ENCODE data around the gene DGKD. TPM values are rescaled to one million over a fixed set of nuclear protein-coding genes. Genes with fewer than 3 reads are reported as not detected.

Gene DGKD
- total RNA-seq, 1 experiment from 2014 or later = 41.4 TPM

GRCh38 chr2:233350708-233351107, 3.6 kb upstream of the DGKD start (continued):
- TF ChIP-seq ZBTB43 (CRISPR knock-in tag; IDR thresholded peaks at IDR 0.05) (no peak), HMGXB4 (CRISPR knock-in tag; IDR thresholded peaks at IDR 0.05) (no peak)

GRCh38 chr2:233351423-233351822, 2.9 kb upstream of the DGKD start:
- Mint-ChIP-seq H3K9me3 (peaks cover 9% of the 10 kb centered on the region), H3K4me1 (peaks cover 27% of the 10 kb centered on the region), H3K36me3 (peaks cover 3% of the 10 kb centered on the region; the same call in 1 of the 2 replicates), H3K4me3 (no peak overlapping the region), H3K27me3 (ENCODE audit: low read depth) (peaks cover 36% of the 10 kb centered on the region), H3K27ac (no peak overlapping the region)
- DNase-seq (ENCODE audit: low spot score) = no peak
- no peak for ATAC-seq
- POLR2A ChIA-PET = no interaction called here
- CTCF ChIA-PET = no interaction called here
- TF ChIP-seq NFYB (CRISPR knock-in tag; conservative IDR thresholded peaks at IDR 0.05; ENCODE audit: low read depth) (no peak), SMAD3 (CRISPR knock-in tag; IDR thresholded peaks at IDR 0.05; ENCODE audit: borderline replicate concordance) (no peak), JAZF1 (CRISPR knock-in tag; IDR thresholded peaks at IDR 0.05) (no peak)

GRCh38 chr2:233352141-233352842, 2.0 kb upstream of the DGKD start:
- TF ChIP-seq PREB (CRISPR knock-in tag; IDR thresholded peaks at IDR 0.05; ENCODE audit: borderline replicate concordance) (no peak), ELF4 (CRISPR knock-in tag; IDR thresholded peaks at IDR 0.05; ENCODE audit: low read depth) (no peak)
- Mint-ChIP-seq H3K27ac (no peak overlapping the region), H3K4me3 (no peak overlapping the region), H3K9me3 (peaks cover 9% of the 10 kb centered on the region), H3K36me3 (peaks cover 3% of the 10 kb centered on the region; the same call in 1 of the 2 replicates), H3K4me1 (peaks cover 27% of the 10 kb centered on the region), H3K27me3 (ENCODE audit: low read depth) (peaks cover 36% of the 10 kb centered on the region)
- ChIA-PET CTCF (no interaction called here), POLR2A (no interaction called here)
- no peak for DNase-seq (ENCODE audit: low spot score)
- ATAC-seq = no peak

GRCh38 chr2:233353101-233353768, 1.1 kb upstream of the DGKD start:
- Mint-ChIP-seq H3K4me1 (peaks cover 27% of the 10 kb centered on the region), H3K27ac (no peak overlapping the region), H3K9me3 (peaks cover 9% of the 10 kb centered on the region), H3K27me3 (ENCODE audit: low read depth) (peaks cover 36% of the 10 kb centered on the region), H3K4me3 (peak overlapping the region; percentile 94), H3K36me3 (peaks cover 3% of the 10 kb centered on the region; the same call in 1 of the 2 replicates)
- POLR2A ChIA-PET = interaction anchor here (0.5 kb wide), 1 partner anchor 205 kb away, joined by 4 read pairs; no protein-coding TSS in a partner anchor
- DNase-seq (ENCODE audit: low spot score) (no peak), ATAC-seq (no peak; the same call in 1 of the 2 replicates)
- CTCF ChIA-PET = interaction anchor here (0.6 to 2.1 kb wide), 33 partner anchors 10 to 1519 kb away, joined by 3 to 34 read pairs (median 4); partner anchors contain the start of gene SAG
- TF ChIP-seq JAZF1 (CRISPR knock-in tag; IDR thresholded peaks at IDR 0.05) = no peak
- TF ChIP-seq ZBTB43 (CRISPR knock-in tag; IDR thresholded peaks at IDR 0.05) = no peak
- no peak for TF ChIP-seq NFYB (CRISPR knock-in tag; conservative IDR thresholded peaks at IDR 0.05; ENCODE audit: low read depth)
- no peak for TF ChIP-seq E2F1 (CRISPR knock-in tag; IDR thresholded peaks at IDR 0.05)
- TF ChIP-seq GTF2I (CRISPR knock-in tag; conservative IDR thresholded peaks at IDR 0.05) = no peak
- no peak for TF ChIP-seq ZNF423 (CRISPR knock-in tag; IDR thresholded peaks at IDR 0.05)
- TF ChIP-seq ZMAT4 (CRISPR knock-in tag; IDR thresholded peaks at IDR 0.05) = no peak
- no peak for TF ChIP-seq ZNF396 (CRISPR knock-in tag; IDR thresholded peaks at IDR 0.05; ENCODE audit: borderline replicate concordance)
- TF ChIP-seq USF1 (CRISPR knock-in tag; IDR thresholded peaks at IDR 0.05) = no peak
- TF ChIP-seq ZNF263 (CRISPR knock-in tag; IDR thresholded peaks at IDR 0.05; ENCODE audit: low read depth) = no peak
- no peak; the same call in 1 of the 2 replicates for TF ChIP-seq GABPB1 (CRISPR knock-in tag; IDR thresholded peaks at IDR 0.05)
- no peak for TF ChIP-seq AR (CRISPR knock-in tag; IDR thresholded peaks at IDR 0.05)
- no peak for TF ChIP-seq SMAD3 (CRISPR knock-in tag; IDR thresholded peaks at IDR 0.05; ENCODE audit: borderline replicate concordance)
